Trophoblast cell (in vitro differentiated cells and primary cell): ENCODE results near the gene CCDC137.

Experiments used
- DNase-seq, 2 donors: peaks; one replicate each; pipeline ENCODE4 v3.0.0-alpha.2; 2016
- H2AFZ ChIP-seq: 2 replicates; pipeline ENCODE4 v1.6.1; 2013; ENCODE audit warnings: low read length, moderate library complexity, mild to moderate bottlenecking; ENCODE audit not compliant: insufficient read depth, poor library complexity
- H2AK5ac ChIP-seq: 2 replicates; pipeline ENCODE4 v1.6.1; 2013; ENCODE audit warnings: mild to moderate bottlenecking, low read length
- H2BK120ac ChIP-seq: 2 replicates; pipeline ENCODE4 v1.6.1; 2013; ENCODE audit warnings: low read length, mild to moderate bottlenecking, moderate library complexity; ENCODE audit not compliant: insufficient read depth, poor library complexity
- H2BK12ac ChIP-seq: 2 replicates; pipeline ENCODE4 v1.6.1; 2013; ENCODE audit warnings: mild to moderate bottlenecking, low read length, moderate library complexity
- H2BK5ac ChIP-seq: 2 replicates; pipeline ENCODE4 v1.6.1; 2013; ENCODE audit warnings: low read length, low read depth, moderate library complexity, mild to moderate bottlenecking; ENCODE audit not compliant: poor library complexity
- H3K14ac ChIP-seq: 2 replicates; pipeline ENCODE4 v1.6.1; 2013; ENCODE audit warnings: mild to moderate bottlenecking, low read length
- H3K18ac ChIP-seq: 2 replicates; pipeline ENCODE4 v1.6.1; 2013; ENCODE audit warnings: mild to moderate bottlenecking, low read length
- H3K23ac ChIP-seq: 2 replicates; pipeline ENCODE4 v1.6.1; 2013; ENCODE audit warnings: low read length
- H3K27ac ChIP-seq: 2 replicates; pipeline ENCODE4 v1.5.1; 2013; ENCODE audit warnings: low read depth, mild to moderate bottlenecking, inconsistent platforms, low read length, moderate library complexity
- H3K27me3 ChIP-seq: 2 replicates; pipeline ENCODE4 v1.6.1; 2013; ENCODE audit warnings: inconsistent platforms, mild to moderate bottlenecking, low read length, moderate library complexity; ENCODE audit not compliant: insufficient read depth
- H3K36me3 ChIP-seq, 2 experiments: 1 replicate in 1 of 2; 2 replicates in 1 of 2; pipeline ENCODE4 v1.6.1; 2013; ENCODE audit warnings: low read length in 2 of 2, mild to moderate bottlenecking in 2 of 2, moderate library complexity in 1 of 2; ENCODE audit not compliant: insufficient read depth in 2 of 2, control insufficient read depth in 1 of 2
- H3K4ac ChIP-seq: 2 replicates; pipeline ENCODE4 v1.6.1; 2013; ENCODE audit warnings: low read depth, mild to moderate bottlenecking, low read length, moderate library complexity
- H3K4me1 ChIP-seq, 2 experiments: 1 replicate in 1 of 2; 2 replicates in 1 of 2; pipeline ENCODE4 v1.6.1; 2013; ENCODE audit warnings: low read length in 2 of 2, mild to moderate bottlenecking in 2 of 2, moderate library complexity in 1 of 2; ENCODE audit not compliant: insufficient read depth in 2 of 2, control insufficient read depth in 1 of 2
- H3K4me2 ChIP-seq: 2 replicates; pipeline ENCODE4 v1.6.1; 2013; ENCODE audit warnings: inconsistent platforms, mild to moderate bottlenecking, low read length, moderate library complexity
- H3K4me3 ChIP-seq: 2 replicates; pipeline ENCODE4 v1.5.1; 2013; ENCODE audit warnings: mild to moderate bottlenecking, low read depth, low read length, inconsistent platforms
- H3K79me1 ChIP-seq: one replicate; pipeline ENCODE4 v1.6.1; 2013; ENCODE audit warnings: low read length
- H3K79me2 ChIP-seq: 2 replicates; pipeline ENCODE4 v1.6.1; 2013; ENCODE audit warnings: low read length, mild to moderate bottlenecking; ENCODE audit not compliant: control insufficient read depth, insufficient read depth, poor library complexity
- H3K9ac ChIP-seq: 2 replicates; pipeline ENCODE4 v1.6.1; 2013; ENCODE audit warnings: mild to moderate bottlenecking, low read length
- H3K9me3 ChIP-seq: 2 replicates; pipeline ENCODE4 v1.6.1; 2013; ENCODE audit warnings: low read depth, mild to moderate bottlenecking, control low read depth, inconsistent platforms, low read length; ENCODE audit not compliant: insufficient read depth
- H4K12ac ChIP-seq: 2 replicates; pipeline ENCODE4 v1.6.1; 2013; ENCODE audit warnings: low read depth, mild to moderate bottlenecking, low read length, moderate library complexity
- H4K8ac ChIP-seq: 2 replicates; pipeline ENCODE4 v1.6.1; 2013; ENCODE audit warnings: low read depth, mild to moderate bottlenecking, low read length, moderate library complexity
- H4K91ac ChIP-seq: one replicate; pipeline ENCODE4 v1.6.1; 2013; ENCODE audit warnings: low read depth, mild to moderate bottlenecking, low read length, moderate library complexity
- WGBS: extraction: QIAGEN DNeasy Blood & Tissue Kit; methylation state at CpG from one replicate; pipeline ENCODE4 v1.1.7; 2013; ENCODE audit warnings: missing lambda C conversion rate; ENCODE audit not compliant: insufficient read length, insufficient coverage; ENCODE audit errors: extremely low coverage; 5-methylcytosine and 5-hydroxymethylcytosine counted together

The CCDC137 gene

GRCh38 chr17:81700353-81701287 lies 34.1 kb downstream of the CCDC137 start:
- Histone ChIP-seq H3K27me3 (no peaks in the 10 kb centered on the region), H3K14ac (no peak overlapping the region), H3K36me3 (peaks cover 61% of the 10 kb centered on the region in 2 experiments), H4K8ac (no peak overlapping the region), H3K18ac (no peak overlapping the region), H2BK5ac (no peak overlapping the region), H3K9ac (no peak overlapping the region), H3K4me2 (no peak overlapping the region), H2BK12ac (no peak overlapping the region), H3K9me3 (no peaks in the 10 kb centered on the region), H4K12ac (no peak overlapping the region), H3K4me1 (peaks cover 15 to 16% of the 10 kb centered on the region in 2 experiments), H3K79me2 (peaks cover 18% of the 10 kb centered on the region), H2BK120ac (no peak overlapping the region), H3K79me1 (peaks cover 12% of the 10 kb centered on the region), H3K23ac (no peak overlapping the region), H3K27ac (no peak overlapping the region), H2AK5ac (no peak overlapping the region), H3K4ac (no peak overlapping the region), H3K4me3 (no peak overlapping the region), H2AFZ (no peak overlapping the region), H4K91ac (no peak overlapping the region)
- no peak for DNase-seq
- no CpG with 5 or more reads among the region's 25 CpGs for WGBS

GRCh38 chr17:81701288-81702071 lies 34.9 kb downstream of the CCDC137 start:
- H2AK5ac ChIP-seq, result no peak overlapping the region
- no peak overlapping the region for H2BK12ac ChIP-seq
- H4K12ac ChIP-seq, result no peak overlapping the region
- H3K79me1 ChIP-seq, result peaks cover 12% of the 10 kb centered on the region
- H3K9ac ChIP-seq, result no peak overlapping the region
- no CpG with 5 or more reads among the region's 23 CpGs for WGBS
- no peak overlapping the region for H4K8ac ChIP-seq
- no peak overlapping the region for H3K27ac ChIP-seq
- H2BK120ac ChIP-seq, result no peak overlapping the region
- peaks cover 60 to 61% of the 10 kb centered on the region in 2 experiments for H3K36me3 ChIP-seq
- H2BK5ac ChIP-seq, result no peak overlapping the region
- no peak overlapping the region for H4K91ac ChIP-seq
- no peak overlapping the region for H3K18ac ChIP-seq
- peaks cover 15 to 16% of the 10 kb centered on the region in 2 experiments for H3K4me1 ChIP-seq
- H3K79me2 ChIP-seq, result peaks cover 18% of the 10 kb centered on the region
- H3K4me2 ChIP-seq, result peak overlapping the region; percentile 74
- no peaks in the 10 kb centered on the region for H3K27me3 ChIP-seq
- no peaks in the 10 kb centered on the region for H3K9me3 ChIP-seq
- peak overlapping the region; percentile 41 for H3K4ac ChIP-seq
- no peak overlapping the region for H2AFZ ChIP-seq
- no peak overlapping the region for H3K23ac ChIP-seq
- no peak for DNase-seq
- H3K14ac ChIP-seq, result no peak overlapping the region
- no peak overlapping the region for H3K4me3 ChIP-seq

- no CpG with 5 or more reads among the region's 102 CpGs for WGBS
- H4K12ac ChIP-seq, result peak within 1 kb of the TSS; percentile 81
- H4K91ac ChIP-seq, result peak within 1 kb of the TSS; percentile 95
- peaks cover 60 to 61% of the 10 kb centered on the region in 2 experiments for H3K36me3 ChIP-seq
- peak within 1 kb of the TSS; percentile 92 for H4K8ac ChIP-seq
- peak within 1 kb of the TSS; percentile 98 for H3K4ac ChIP-seq
- peak within 1 kb of the TSS; percentile 82 for H2BK5ac ChIP-seq
- H3K9me3 ChIP-seq, result peaks cover 2% of the 10 kb centered on the region
- H3K79me1 ChIP-seq, result peaks cover 12% of the 10 kb centered on the region
- H2AFZ ChIP-seq, result peak within 1 kb of the TSS; percentile 86
- H3K27ac ChIP-seq, result peak within 1 kb of the TSS; percentile 62
- peak within 1 kb of the TSS; percentile 99 for H3K4me3 ChIP-seq
- peak within 1 kb of the TSS; percentile 98 for H3K9ac ChIP-seq
- peak within 1 kb of the TSS; percentile 97 for H3K4me2 ChIP-seq
- peak within 1 kb of the TSS; percentile 20 for H2BK12ac ChIP-seq
- peak within 1 kb of the TSS; percentile 70 for H2BK120ac ChIP-seq
- H3K4me1 ChIP-seq, result peaks cover 15 to 16% of the 10 kb centered on the region in 2 experiments
- peak within 1 kb of the TSS; percentile 90 for H3K14ac ChIP-seq
- H3K18ac ChIP-seq, result peak within 1 kb of the TSS; percentile 80
- H2AK5ac ChIP-seq, result peak within 1 kb of the TSS; percentile 90
- peaks cover 18% of the 10 kb centered on the region for H3K79me2 ChIP-seq
- peak; percentile 93 to 96 for DNase-seq
- no peaks in the 10 kb centered on the region for H3K27me3 ChIP-seq
- H3K23ac ChIP-seq, result no peak within 1 kb of the TSS
Measured at GRCh38 chr17:81702934-81703746, 36.6 kb downstream of the CCDC137 start, which contains the start of gene MRPL12. Gene MRPL12, plus strand, starts transcription at chr17:81703367. Its CDS starts 135 bp downstream, at chr17:81703502.
